ENCODE measurements around the gene MRPL47. TPM values are rescaled to one million over a fixed set of nuclear protein-coding genes. Genes with fewer than 3 reads are reported as not detected.

Gene MRPL47
- total RNA-seq, 1 donor from 2014 or later, result 47.5 TPM

Other genes with a start within 250 kb of the MRPL47 start
- gene GNB4, start 153.2 kb downstream of the MRPL47 start, total RNA-seq, result 14.7 TPM
- gene ACTL6A, start 41.7 kb downstream of the MRPL47 start, total RNA-seq, result 14.4 TPM
- gene NDUFB5, start 156 bp upstream of the MRPL47 start, total RNA-seq, result 258 TPM
- gene USP13, start 48.4 kb upstream of the MRPL47 start, total RNA-seq, result 128 TPM